Measurements from ENCODE around the gene TXNDC5.

TXNDC5 gene

GRCh38 chr6:7848229-7848628 lies 62.4 kb downstream of the TXNDC5 start:
- DNase-seq, result no peak

GRCh38 chr6:7846966-7847818 lies 63.4 kb downstream of the TXNDC5 start:
- no peak for DNase-seq

GRCh38 chr6:7841781-7842468 lies 68.7 kb downstream of the TXNDC5 start:
- DNase-seq, result no peak

GRCh38 chr6:7836371-7837026 lies 74.1 kb downstream of the TXNDC5 start:
- DNase-seq, result no peak

- no peak for DNase-seq
Measured at GRCh38 chr6:7833751-7834070, 76.9 kb downstream of the TXNDC5 start.

GRCh38 chr6:7832904-7833750 lies 77.5 kb downstream of the TXNDC5 start:
- DNase-seq, result no peak

Data from 8988T (cell line).